ENCODE data around the gene BCL11B. TPM values are rescaled to one million over a fixed set of nuclear protein-coding genes. Genes with fewer than 3 reads are reported as not detected.
A peak's percentile ranks its signal among the peaks of the same experiment; 100 is the strongest.

The BCL11B gene
- total RNA-seq, 6 donors from 2014 or later, result 1.1 to 4.5 (median 2.2) TPM

- Histone ChIP-seq H3K27ac (no peak overlapping the region), H3K36me3 (no peaks in the 10 kb centered on the region), H3K9me3 (no peaks in the 10 kb centered on the region), H3K4me1 (no peaks in the 10 kb centered on the region), H3K27me3 (no peaks in the 10 kb centered on the region), H3K4me3 (no peak overlapping the region)
- no peak for TF ChIP-seq POLR2AphosphoS5 (IDR thresholded peaks at IDR 0.05)
- ATAC-seq (ENCODE audit: low FRiP score in 2 of 2) (no peak), DNase-seq (no peak)
These were observed 28.2 kb upstream of the BCL11B start for GRCh38 chr14:99300190-99300589.

GRCh38 chr14:99296517-99296916 lies 24.5 kb upstream of the BCL11B start:
- Histone ChIP-seq H3K27ac (no peak overlapping the region), H3K36me3 (no peaks in the 10 kb centered on the region), H3K4me3 (no peak overlapping the region), H3K9me3 (no peaks in the 10 kb centered on the region), H3K27me3 (no peaks in the 10 kb centered on the region), H3K4me1 (no peaks in the 10 kb centered on the region)
- TF ChIP-seq EP300 (IDR thresholded peaks at IDR 0.05), result no peak
- TF ChIP-seq POLR2A (IDR thresholded peaks at IDR 0.05), result no peak
- TF ChIP-seq POLR2AphosphoS5 (IDR thresholded peaks at IDR 0.05), result no peak
- no peak for TF ChIP-seq CTCF (IDR thresholded peaks at IDR 0.05)
- DNase-seq (no peak), ATAC-seq (ENCODE audit: low FRiP score in 2 of 2) (no peak)
- 75 to 80% methylated on average over 10 of the region's 10 CpGs for WGBS, 2 donors

- Histone ChIP-seq H3K4me3 (no peak overlapping the region), H3K4me1 (no peaks in the 10 kb centered on the region), H3K36me3 (no peaks in the 10 kb centered on the region), H3K9me3 (no peaks in the 10 kb centered on the region), H3K27ac (no peak overlapping the region), H3K27me3 (no peaks in the 10 kb centered on the region)
- no peak for TF ChIP-seq POLR2AphosphoS5 (IDR thresholded peaks at IDR 0.05)
- no peak for TF ChIP-seq EP300 (IDR thresholded peaks at IDR 0.05)
- TF ChIP-seq POLR2A (IDR thresholded peaks at IDR 0.05), result no peak
- TF ChIP-seq CTCF (IDR thresholded peaks at IDR 0.05), result no peak
- no peak for DNase-seq
- ATAC-seq (ENCODE audit: low FRiP score in 2 of 2), result no peak
- 86 to 88% methylated on average over 6 to 11 of the region's 12 CpGs for WGBS, 2 donors
These were observed 17.6 kb upstream of the BCL11B start for GRCh38 chr14:99289394-99290189.

- H3K27ac ChIP-seq, result no peak overlapping the region
- no peak for TF ChIP-seq POLR2AphosphoS5 (IDR thresholded peaks at IDR 0.05)
- no peak for TF ChIP-seq EP300 (IDR thresholded peaks at IDR 0.05)
- TF ChIP-seq CTCF (IDR thresholded peaks at IDR 0.05), result no peak
- no peak for TF ChIP-seq POLR2A (IDR thresholded peaks at IDR 0.05)
- WGBS, 2 donors, result 78 to 82% methylated on average over 4 of the region's 5 CpGs
- ATAC-seq (ENCODE audit: low FRiP score in 2 of 2) (no peak), DNase-seq (no peak)
- H3K9me3 ChIP-seq, result no peaks in the 10 kb centered on the region
- no peak overlapping the region for H3K4me3 ChIP-seq
- no peaks in the 10 kb centered on the region for H3K27me3 ChIP-seq
- H3K4me1 ChIP-seq, result no peaks in the 10 kb centered on the region
- H3K36me3 ChIP-seq, result no peaks in the 10 kb centered on the region
These were observed 17.0 kb upstream of the BCL11B start for GRCh38 chr14:99288948-99289347.

GRCh38 chr14:99287269-99287942 lies 15.4 kb upstream of the BCL11B start:
- TF ChIP-seq POLR2AphosphoS5 (IDR thresholded peaks at IDR 0.05) (no peak), POLR2A (IDR thresholded peaks at IDR 0.05) (no peak), EP300 (IDR thresholded peaks at IDR 0.05) (no peak), CTCF (IDR thresholded peaks at IDR 0.05) (no peak)
- ATAC-seq (ENCODE audit: low FRiP score in 2 of 2) (peak in 1 of 2 donors; percentile 19), DNase-seq (no peak)
- Histone ChIP-seq H3K4me1 (no peaks in the 10 kb centered on the region), H3K27ac (no peak overlapping the region), H3K9me3 (no peaks in the 10 kb centered on the region), H3K4me3 (no peak overlapping the region), H3K27me3 (no peaks in the 10 kb centered on the region), H3K36me3 (no peaks in the 10 kb centered on the region)
- WGBS, 2 donors, result 68 to 71% methylated on average over 13 of the region's 13 CpGs

Measured in upper lobe of left lung (tissue), 6 donors.